Liver (tissue), 9 donors: ENCODE data around the gene OR2L8. TPM values are rescaled to one million over a fixed set of nuclear protein-coding genes. Genes with fewer than 3 reads are reported as not detected.

Source experiments
- DNase-seq: peaks from one replicate; pipeline ENCODE4 v3.0.0-alpha.2; 2017; ENCODE audit warnings: low spot score
- H3K27ac ChIP-seq, 2 donors: one replicate each; pipeline ENCODE4 v1.7.0; 2013; ENCODE audit warnings: inconsistent platforms in 2 of 2, low read length in 2 of 2, control low read depth in 1 of 2, low read depth in 1 of 2, mild to moderate bottlenecking in 1 of 2
- H3K27me3 ChIP-seq, 4 donors: one replicate each; pipeline versions ENCODE4 v1.6.1 to v1.7.0; 2013; ENCODE audit warnings: low read length in 3 of 4, inconsistent platforms in 1 of 4, mild to moderate bottlenecking in 1 of 4, moderate library complexity in 1 of 4; ENCODE audit not compliant: control insufficient read depth in 4 of 4, insufficient read depth in 4 of 4
- H3K36me3 ChIP-seq, 4 donors: one replicate each; pipeline versions ENCODE4 v1.6.1 to v1.7.0; 2013; ENCODE audit warnings: low read length in 3 of 4, mild to moderate bottlenecking in 3 of 4, low read depth in 1 of 4, moderate library complexity in 1 of 4; ENCODE audit not compliant: control insufficient read depth in 4 of 4, insufficient read depth in 3 of 4
- H3K4me1 ChIP-seq, 4 donors: one replicate each; pipeline versions ENCODE4 v1.6.1 to v1.7.0; 2013; ENCODE audit warnings: low read length in 3 of 4, mild to moderate bottlenecking in 3 of 4, moderate library complexity in 1 of 4; ENCODE audit not compliant: control insufficient read depth in 4 of 4, insufficient read depth in 4 of 4
- H3K4me3 ChIP-seq, 3 donors: one replicate each; pipeline versions ENCODE4 v1.6.1 to v1.7.0; 2013; ENCODE audit warnings: low read length in 3 of 3, control low read depth in 1 of 3, low read depth in 1 of 3, mild to moderate bottlenecking in 1 of 3
- H3K9ac ChIP-seq, 2 donors: one replicate each; pipeline ENCODE4 v1.7.0; 2013; ENCODE audit warnings: low read length in 2 of 2, mild to moderate bottlenecking in 2 of 2, moderate library complexity in 2 of 2, control low read depth in 1 of 2, low read depth in 1 of 2
- H3K9me3 ChIP-seq, 4 donors: one replicate each; pipeline versions ENCODE4 v1.6.1 to v1.7.0; 2013; ENCODE audit warnings: low read length in 3 of 4; ENCODE audit not compliant: control insufficient read depth in 4 of 4
- EGR1 ChIP-seq, 2 donors: IDR thresholded peaks; 2 replicates each; pipeline ENCODE4 v1.6.1; 2016 to 2018; ENCODE audit warnings: antibody characterized with exemption in 2 of 2, low read depth in 2 of 2
- FOXA1 ChIP-seq: IDR thresholded peaks from 2 replicates; pipeline ENCODE4 v1.6.1; 2016; ENCODE audit warnings: antibody characterized with exemption
- FOXA2 ChIP-seq: IDR thresholded peaks from 2 replicates; pipeline ENCODE4 v1.6.1; 2016; ENCODE audit warnings: antibody characterized with exemption
- GABPA ChIP-seq, 2 donors: IDR thresholded peaks in 1 of 2; conservative IDR thresholded peaks in 1 of 2; 2 replicates each; pipeline ENCODE4 v1.6.1; 2016; ENCODE audit warnings: antibody characterized with exemption in 2 of 2, mild to moderate bottlenecking in 1 of 2, moderate library complexity in 1 of 2
- TAF1 ChIP-seq: conservative IDR thresholded peaks from 2 replicates; pipeline ENCODE4 v1.6.1; 2016; ENCODE audit warnings: antibody characterized with exemption, mild to moderate bottlenecking
- YY1 ChIP-seq: IDR thresholded peaks from 2 replicates; pipeline ENCODE4 v1.6.1; 2016; ENCODE audit warnings: antibody characterized with exemption, mild to moderate bottlenecking
- WGBS: extraction: QIAGEN DNeasy Blood & Tissue Kit; methylation state at CpG from one replicate; pipeline ENCODE4 v1.1.7; 2013; 5-methylcytosine and 5-hydroxymethylcytosine counted together
- polyA plus RNA-seq, 2 donors: library from polyadenylated mRNA; stranded (reverse) in 1 of 2; unstranded in 1 of 2; fragments of 200-250 nt in 1 of 2; fragments of >200 nt in 1 of 2; fragmentation: Nextera tagmentation in 1 of 2; extraction: Ambion mirVana in 1 of 2; gene quantifications; one replicate each; pipeline versions ENCODE4 v1.2.1 to v1.2.3, GENCODE V29; 2013 to 2015
- total RNA-seq, 2 donors: library from RNA; depleted of rRNA; stranded (reverse); fragments of >200 nt; gene quantifications; one replicate each; pipeline ENCODE4 v1.2.3, GENCODE V29; 2014
- TF ChIP-seq, protein P1 (sequence below): fragments of 150-350 bp; IDR thresholded peaks from 2 replicates; pipeline ENCODE4 v1.5.1; 2017; ENCODE audit warnings: improper control_type of control experiment, low read depth, low read length; ENCODE audit not compliant: missing input control
- TF ChIP-seq, protein P2 (sequence below): IDR thresholded peaks from 2 replicates; pipeline ENCODE4 v1.6.1; 2016; ENCODE audit warnings: antibody characterized with exemption
- TF ChIP-seq, protein P3 (sequence below): IDR thresholded peaks from 2 replicates; pipeline ENCODE4 v1.6.1; 2016; ENCODE audit warnings: antibody characterized with exemption, mild to moderate bottlenecking
- donor health status: healthy.
- donor health status: healthy.
- donor health status: healthy.
- donor health status: healthy.
- donor health status: healthy.

Gene OR2L8
- total and polyA plus RNA-seq, 4 donors: 0.08 to 0.09 TPM; not detected in 2

DNA sequence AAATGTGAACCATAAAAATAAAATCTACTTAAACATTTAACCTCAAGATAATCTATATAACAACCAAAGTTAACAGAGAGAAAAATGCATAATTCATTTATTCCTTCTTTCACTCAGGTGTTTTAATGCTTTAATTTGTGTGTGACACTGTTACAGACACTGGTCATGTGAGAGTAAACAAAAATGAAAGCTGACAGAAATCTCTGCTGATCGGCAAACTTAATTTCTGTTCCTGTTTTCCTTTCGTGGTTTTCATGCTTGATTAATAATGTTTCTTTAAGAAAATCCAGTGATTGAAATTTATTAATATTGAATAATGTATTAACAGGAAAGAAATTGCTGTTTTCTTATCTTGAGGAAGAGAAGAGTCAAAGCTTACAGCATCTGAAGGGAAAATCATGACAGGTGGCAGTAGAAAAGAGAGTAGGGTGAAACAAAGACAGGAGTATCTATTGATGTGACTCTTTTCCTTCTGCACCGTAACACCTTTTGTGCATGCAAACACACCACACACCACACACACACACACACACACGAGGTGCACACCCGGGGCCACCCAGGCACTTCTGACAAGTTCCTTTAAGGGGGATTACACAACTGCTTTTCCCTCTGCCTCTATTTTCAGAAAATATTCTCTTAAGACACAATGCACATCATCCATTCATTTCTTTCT lies 18.0 kb downstream of the OR2L8 start:
- no peak for TF ChIP-seq EGR1 (IDR thresholded peaks at IDR 0.05; ENCODE audit: low read depth in 2 of 2)
- no peak for TF ChIP-seq GABPA (IDR thresholded peaks at IDR 0.05 in 1 of 2, conservative IDR thresholded peaks at IDR 0.05 in 1 of 2)
- TF ChIP-seq FOXA2: no peak
- TF ChIP-seq, protein P1, sequence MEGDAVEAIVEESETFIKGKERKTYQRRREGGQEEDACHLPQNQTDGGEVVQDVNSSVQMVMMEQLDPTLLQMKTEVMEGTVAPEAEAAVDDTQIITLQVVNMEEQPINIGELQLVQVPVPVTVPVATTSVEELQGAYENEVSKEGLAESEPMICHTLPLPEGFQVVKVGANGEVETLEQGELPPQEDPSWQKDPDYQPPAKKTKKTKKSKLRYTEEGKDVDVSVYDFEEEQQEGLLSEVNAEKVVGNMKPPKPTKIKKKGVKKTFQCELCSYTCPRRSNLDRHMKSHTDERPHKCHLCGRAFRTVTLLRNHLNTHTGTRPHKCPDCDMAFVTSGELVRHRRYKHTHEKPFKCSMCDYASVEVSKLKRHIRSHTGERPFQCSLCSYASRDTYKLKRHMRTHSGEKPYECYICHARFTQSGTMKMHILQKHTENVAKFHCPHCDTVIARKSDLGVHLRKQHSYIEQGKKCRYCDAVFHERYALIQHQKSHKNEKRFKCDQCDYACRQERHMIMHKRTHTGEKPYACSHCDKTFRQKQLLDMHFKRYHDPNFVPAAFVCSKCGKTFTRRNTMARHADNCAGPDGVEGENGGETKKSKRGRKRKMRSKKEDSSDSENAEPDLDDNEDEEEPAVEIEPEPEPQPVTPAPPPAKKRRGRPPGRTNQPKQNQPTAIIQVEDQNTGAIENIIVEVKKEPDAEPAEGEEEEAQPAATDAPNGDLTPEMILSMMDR: no peak
- 63% methylated on average over 5 of the region's 5 CpGs for WGBS

DNA sequence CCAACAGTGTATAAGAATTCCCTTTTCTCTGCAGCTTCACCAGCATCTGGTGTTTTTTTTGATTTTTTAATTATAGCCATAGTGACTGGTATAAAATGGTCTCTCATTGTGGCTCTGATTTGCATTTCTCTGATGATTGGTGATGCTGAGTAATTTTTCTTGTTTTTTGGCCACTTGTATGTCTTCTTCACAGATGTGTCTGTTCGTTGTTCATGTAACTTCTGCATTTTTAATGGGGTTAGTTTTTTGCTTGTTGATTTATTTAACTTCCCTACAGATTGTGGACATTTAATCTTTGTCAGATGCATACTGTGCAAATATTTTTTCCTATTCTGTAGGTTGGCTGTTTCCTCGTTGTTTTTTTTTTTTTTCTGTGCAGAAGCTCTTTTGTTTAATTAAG lies 44.3 kb downstream of the OR2L8 start:
- H3K9ac ChIP-seq: no peak overlapping the region
- WGBS: 34% methylated on average over 2 of the region's 2 CpGs
- no peaks in the 10 kb centered on the region for H3K27me3 ChIP-seq
- no peak overlapping the region for H3K4me3 ChIP-seq
- H3K4me1 ChIP-seq: no peaks in the 10 kb centered on the region
- no peak overlapping the region for H3K27ac ChIP-seq
- H3K9me3 ChIP-seq: peaks cover 0 to 2% (median 0%) of the 10 kb centered on the region in 4 donors
- TF ChIP-seq FOXA1: no peak
- TF ChIP-seq TAF1: no peak
- TF ChIP-seq, protein P2, sequence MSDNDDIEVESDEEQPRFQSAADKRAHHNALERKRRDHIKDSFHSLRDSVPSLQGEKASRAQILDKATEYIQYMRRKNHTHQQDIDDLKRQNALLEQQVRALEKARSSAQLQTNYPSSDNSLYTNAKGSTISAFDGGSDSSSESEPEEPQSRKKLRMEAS: no peak
- TF ChIP-seq, protein P1: no peak
- no peak for DNase-seq
- H3K36me3 ChIP-seq: no peaks in the 10 kb centered on the region

More for the DNA sequence above, 18.0 kb downstream of the OR2L8 start:
- H3K36me3 ChIP-seq: no peaks in the 10 kb centered on the region
- DNase-seq: no peak
- H3K27ac ChIP-seq: no peak overlapping the region
- H3K27me3 ChIP-seq: no peaks in the 10 kb centered on the region
- H3K9ac ChIP-seq: no peak overlapping the region
- H3K9me3 ChIP-seq: peaks cover 0 to 4% (median 0%) of the 10 kb centered on the region in 4 donors
- no peak overlapping the region for H3K4me3 ChIP-seq
- no peaks in the 10 kb centered on the region for H3K4me1 ChIP-seq

DNA sequence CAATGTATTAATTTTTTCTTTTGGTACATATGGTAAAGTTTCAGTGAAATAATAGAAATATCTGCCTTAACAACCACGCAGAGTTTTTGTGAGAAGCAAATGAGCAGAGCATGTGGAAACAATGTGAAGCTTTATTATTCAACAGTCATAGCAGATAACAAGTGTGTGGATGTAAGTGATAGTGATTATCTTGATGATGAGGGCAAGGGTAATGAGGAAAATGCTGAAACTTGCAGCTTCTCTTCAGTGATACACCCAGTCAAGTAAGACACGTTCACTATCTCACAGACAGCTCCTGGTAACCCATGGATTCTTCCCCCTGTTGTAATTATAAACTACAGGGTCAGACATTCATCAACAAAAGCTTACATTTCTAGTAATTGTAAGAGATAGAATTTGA lies 50.2 kb downstream of the OR2L8 start:
- WGBS: 36% methylated on average over 2 of the region's 2 CpGs

More for the DNA sequence above, 50.2 kb downstream of the OR2L8 start:
- DNase-seq: no peak
- no peak overlapping the region for H3K9ac ChIP-seq
- H3K4me3 ChIP-seq: no peak overlapping the region
- H3K27me3 ChIP-seq: peaks cover 0 to 2% (median 0%) of the 10 kb centered on the region in 4 donors
- no peaks in the 10 kb centered on the region for H3K36me3 ChIP-seq
- no peaks in the 10 kb centered on the region for H3K4me1 ChIP-seq
- TF ChIP-seq YY1: no peak
- TF ChIP-seq, protein P3, sequence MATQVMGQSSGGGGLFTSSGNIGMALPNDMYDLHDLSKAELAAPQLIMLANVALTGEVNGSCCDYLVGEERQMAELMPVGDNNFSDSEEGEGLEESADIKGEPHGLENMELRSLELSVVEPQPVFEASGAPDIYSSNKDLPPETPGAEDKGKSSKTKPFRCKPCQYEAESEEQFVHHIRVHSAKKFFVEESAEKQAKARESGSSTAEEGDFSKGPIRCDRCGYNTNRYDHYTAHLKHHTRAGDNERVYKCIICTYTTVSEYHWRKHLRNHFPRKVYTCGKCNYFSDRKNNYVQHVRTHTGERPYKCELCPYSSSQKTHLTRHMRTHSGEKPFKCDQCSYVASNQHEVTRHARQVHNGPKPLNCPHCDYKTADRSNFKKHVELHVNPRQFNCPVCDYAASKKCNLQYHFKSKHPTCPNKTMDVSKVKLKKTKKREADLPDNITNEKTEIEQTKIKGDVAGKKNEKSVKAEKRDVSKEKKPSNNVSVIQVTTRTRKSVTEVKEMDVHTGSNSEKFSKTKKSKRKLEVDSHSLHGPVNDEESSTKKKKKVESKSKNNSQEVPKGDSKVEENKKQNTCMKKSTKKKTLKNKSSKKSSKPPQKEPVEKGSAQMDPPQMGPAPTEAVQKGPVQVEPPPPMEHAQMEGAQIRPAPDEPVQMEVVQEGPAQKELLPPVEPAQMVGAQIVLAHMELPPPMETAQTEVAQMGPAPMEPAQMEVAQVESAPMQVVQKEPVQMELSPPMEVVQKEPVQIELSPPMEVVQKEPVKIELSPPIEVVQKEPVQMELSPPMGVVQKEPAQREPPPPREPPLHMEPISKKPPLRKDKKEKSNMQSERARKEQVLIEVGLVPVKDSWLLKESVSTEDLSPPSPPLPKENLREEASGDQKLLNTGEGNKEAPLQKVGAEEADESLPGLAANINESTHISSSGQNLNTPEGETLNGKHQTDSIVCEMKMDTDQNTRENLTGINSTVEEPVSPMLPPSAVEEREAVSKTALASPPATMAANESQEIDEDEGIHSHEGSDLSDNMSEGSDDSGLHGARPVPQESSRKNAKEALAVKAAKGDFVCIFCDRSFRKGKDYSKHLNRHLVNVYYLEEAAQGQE: no peak
- no peak overlapping the region for H3K27ac ChIP-seq
- no peaks in the 10 kb centered on the region for H3K9me3 ChIP-seq
